GM21723 (cell line): ENCODE data around the gene CARS2.
"Not testable (repeated sequence)": the region's sequence is repeated elsewhere in the genome, so short reads cannot be mapped to it uniquely, and the experiment has no call there.

Experiments
- ATAC-seq: cut with Tn5 transposase; IDR thresholded peaks from one replicate; pipeline ENCODE4 v1.9.1; 2021; ENCODE audit warnings: mild to moderate bottlenecking, moderate library complexity; ENCODE audit not compliant: unreplicated experiment

The CARS2 gene

DNA sequence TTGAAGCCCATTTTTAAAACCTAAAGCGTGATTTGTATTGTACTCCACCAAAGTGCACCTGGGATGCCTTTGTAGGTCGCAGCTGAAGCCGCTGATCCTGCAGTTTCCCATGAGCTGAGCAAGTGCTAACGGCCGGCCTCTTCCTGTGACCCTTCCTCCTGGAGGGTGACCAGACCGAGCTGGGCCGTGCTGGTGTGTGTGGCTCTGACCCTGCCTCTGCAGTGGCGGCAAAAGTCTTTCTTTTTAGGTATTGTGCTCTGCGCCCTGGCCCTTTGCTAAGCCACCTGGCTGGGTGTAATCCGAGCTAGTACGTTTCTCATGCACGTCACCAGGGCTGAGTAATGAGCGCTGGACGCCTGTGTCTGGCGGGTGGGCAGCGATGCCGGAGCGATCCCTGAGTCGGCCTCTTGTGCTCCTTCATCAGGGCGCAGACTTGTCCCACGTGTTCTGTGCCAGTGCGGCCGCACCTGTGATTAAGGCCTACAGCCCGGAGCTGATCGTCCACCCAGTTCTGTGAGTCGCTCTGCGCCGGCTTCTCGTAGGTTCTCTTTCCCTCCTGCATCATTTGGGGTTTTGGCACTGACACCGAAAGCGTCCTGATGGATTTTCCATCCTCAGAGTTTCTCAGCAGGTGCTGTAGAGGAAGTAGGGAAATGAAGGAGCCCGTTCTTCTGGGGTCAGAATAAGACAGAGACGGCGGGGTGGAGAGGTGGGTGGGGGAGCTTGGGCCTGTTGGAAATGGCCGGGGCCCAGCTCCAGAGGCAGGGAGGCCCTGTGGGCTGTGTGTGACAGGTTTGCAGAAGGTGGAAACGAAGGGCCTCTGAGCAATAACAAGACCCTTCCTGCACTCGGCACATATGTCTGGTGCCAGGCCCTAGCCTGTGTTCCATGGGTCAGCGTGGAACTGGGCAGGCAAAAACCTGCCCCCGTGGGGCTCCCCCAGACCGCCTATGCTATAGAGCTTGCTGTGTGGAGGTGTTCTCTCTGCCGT, 80.9 kb downstream of the CARS2 start:
- ATAC-seq: no peak

DNA sequence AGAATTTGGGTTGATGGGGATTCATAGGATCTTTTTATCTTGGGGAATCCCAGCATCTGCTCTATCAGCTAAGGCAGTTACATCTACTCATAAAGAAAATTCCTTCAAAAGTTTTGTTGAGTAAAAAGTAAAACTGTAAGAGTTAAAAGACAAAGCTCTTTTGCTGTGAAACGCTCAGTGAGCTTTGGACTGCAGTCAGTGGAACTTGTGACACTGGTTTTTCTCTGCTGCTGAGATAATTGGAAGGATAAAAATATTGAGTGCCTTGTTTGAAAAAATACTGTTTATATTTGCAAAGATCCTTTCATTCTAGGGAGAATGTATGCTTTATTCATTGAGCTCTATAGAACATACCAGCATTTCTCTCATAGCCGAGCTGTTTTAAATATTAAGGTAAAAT, 85.3 kb downstream of the CARS2 start:
- no peak for ATAC-seq

DNA sequence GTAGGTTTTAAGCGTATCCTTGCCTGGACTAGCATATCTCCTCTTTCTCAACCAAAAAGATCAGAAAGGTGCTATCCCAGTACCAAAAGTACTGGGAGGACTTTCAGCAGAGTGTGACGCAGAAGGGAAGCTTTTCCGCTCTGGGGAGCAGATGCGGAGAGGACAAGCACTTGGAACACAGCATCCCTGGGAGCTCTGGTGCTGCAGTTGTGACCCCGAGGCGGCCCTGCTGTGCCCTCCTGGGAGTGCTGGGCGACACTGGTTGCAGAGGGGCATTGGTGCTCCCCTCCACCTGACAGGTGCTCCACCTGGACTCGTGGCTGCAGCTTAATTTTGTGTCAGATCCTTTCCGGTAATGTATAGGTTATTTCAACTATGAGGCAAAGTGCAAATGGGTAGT, 87.1 kb downstream of the CARS2 start:
- ATAC-seq: no peak

DNA sequence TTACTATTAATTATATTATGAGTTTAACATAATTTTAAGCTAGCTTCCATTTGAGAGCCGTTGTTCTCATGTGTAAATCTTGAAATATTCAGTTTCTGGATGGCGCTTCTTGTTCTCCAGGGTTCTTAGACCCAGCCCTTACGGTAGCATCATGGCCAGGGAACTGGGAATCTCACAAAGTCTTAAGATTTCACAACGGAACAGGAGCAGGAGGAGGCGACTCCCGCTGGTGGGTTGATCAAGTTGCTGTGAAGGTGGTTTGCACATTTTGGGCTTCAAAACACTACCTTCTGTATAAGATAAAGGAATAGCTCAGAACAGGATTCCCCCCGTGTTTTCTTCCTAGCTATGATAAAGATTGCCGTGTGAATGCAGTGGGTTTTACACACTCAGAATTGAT, 87.7 kb downstream of the CARS2 start:
- ATAC-seq: no peak

DNA sequence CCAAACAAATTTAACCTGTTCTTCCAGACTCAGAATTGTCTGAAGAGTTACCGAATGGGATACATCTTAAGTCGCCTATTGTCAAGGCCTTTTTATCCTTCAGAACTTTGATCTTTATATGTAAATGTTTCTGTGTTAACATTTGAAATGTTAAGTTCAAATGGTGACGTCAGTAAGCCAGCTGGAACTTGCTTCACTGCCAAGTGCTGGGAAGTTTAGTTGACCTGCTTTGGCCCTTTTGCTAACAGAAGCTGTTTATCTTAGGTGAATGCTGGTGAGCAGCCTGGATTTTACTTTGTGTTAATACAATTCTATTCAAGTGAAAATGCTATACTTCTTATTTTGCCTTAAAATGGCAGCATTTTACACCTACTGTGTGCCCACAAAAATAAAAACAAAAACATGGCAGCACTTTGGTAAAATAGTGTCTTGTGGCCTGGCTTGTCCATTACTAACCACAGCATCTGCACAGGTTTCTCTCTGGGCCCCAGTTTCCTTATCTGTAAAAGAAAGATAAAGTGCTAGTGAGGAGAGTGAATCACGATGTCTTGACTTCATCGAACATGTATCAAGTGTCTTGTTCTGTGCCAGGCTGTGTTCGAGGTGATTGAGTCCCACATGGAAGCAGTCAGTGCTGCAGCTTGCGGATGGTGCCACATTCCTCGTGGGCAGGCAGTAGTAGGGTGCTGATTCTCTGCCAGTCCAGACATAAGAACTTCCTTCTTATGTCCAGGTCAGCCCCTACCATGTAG, 88.4 kb downstream of the CARS2 start:
- no peak for ATAC-seq

DNA sequence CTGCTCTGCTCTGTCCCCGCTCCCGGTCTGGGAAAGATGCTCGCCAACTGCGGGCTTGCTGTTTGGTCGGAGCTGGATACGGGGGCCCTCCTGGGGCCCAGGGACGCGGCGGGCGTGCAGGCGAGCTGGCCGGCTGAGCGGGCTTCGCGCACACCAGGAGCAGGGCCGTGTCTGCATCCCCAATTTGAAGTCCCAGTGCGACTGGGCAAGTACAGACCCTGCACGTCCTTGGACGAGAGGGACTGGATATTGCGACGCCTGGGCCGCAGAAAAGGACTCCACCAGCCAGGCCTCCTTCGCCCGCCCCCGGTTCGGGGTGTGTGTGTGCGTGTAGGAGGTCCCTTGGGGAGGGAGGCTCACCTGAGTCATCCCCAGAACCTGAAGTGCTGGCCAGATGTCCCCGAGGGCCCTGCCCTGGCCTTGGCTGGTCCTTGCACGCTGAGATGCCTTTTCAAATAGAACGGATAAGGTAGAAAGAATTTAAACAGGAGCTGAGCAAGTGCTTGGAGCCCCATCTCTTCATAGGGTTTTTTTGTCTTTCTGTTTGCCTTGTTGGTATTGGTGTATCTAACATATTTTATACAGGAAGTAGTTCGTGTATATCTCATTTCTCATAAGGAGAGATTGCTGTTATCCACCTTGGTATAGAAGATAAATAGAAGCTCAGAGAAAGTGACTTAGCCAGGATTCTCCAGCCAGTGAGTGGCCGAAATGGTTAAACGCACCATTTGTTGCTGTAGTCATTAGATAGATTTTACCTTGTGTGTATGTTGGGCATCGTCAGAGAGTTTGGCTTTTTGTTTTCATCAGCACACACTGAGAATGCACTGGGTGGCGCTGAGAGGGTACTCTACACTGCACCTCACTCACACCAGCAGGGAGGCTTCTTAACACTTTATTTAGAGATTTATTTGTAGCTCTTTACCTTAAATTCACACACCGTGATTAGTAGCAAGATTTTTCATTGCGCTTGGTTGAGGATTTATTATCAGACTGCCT, 89.5 kb downstream of the CARS2 start:
- peak; percentile 59 for ATAC-seq

DNA sequence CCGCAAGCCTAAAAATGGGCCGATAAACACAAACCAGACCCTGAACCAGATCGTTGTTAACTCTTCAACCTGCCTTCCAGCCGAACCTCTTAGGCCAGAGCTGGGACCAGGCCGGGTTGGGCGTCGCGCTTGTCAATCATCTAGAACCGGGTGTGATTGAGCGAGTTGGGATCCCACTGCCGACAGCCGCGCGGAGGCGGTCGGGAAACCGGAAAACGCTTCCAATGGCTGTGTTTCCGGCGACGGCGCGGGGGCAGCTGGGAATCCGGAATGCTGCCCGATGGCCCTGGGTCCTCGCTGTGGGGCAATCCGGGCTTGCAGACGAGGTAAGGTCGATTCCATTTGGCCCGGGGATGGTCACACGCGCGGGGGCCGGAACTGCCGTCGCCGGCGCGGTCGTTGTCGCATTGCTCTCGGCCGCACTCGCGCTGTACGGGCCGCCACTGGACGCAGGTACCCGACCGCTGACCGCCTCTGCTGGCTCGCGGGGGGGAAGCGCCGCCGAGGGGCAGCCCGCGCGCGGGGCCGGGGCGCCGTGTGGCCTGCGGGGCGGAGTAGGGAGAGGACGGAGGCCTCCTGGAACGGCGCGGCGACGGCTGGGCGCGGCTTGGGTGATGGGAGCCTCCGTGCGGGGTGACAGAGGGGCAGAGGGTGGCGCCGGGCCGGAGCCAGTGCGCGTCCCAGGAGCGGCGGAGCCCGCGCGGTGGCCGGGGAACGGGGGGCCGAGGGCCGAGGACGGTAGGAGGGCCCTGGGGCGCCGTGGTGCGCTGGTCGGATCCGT, 90.4 kb downstream of the CARS2 start, which contains the start of gene NAXD:
Gene NAXD, plus strand, starts transcription at position 224 of the 781 bp plus-strand sequence. Its CDS starts 57 bp downstream, at position 281.
- ATAC-seq: peak; percentile 68

DNA sequence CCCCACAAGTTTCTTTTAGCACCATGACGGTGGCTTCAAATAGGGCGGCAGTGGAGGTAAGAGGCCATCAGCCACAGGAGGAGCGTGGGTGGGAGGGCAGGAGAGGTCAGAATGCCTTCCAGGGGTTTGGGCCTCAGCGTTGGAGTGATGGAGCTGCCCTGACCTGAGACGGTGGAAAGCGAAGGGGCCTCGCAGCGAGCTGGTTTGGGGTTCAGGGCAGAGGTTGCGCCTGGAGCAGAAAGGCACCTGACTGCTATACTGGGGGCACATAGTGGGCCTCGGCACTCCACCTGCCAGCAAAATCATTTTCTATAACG, 91.0 kb downstream of the CARS2 start:
- no peak for ATAC-seq

DNA sequence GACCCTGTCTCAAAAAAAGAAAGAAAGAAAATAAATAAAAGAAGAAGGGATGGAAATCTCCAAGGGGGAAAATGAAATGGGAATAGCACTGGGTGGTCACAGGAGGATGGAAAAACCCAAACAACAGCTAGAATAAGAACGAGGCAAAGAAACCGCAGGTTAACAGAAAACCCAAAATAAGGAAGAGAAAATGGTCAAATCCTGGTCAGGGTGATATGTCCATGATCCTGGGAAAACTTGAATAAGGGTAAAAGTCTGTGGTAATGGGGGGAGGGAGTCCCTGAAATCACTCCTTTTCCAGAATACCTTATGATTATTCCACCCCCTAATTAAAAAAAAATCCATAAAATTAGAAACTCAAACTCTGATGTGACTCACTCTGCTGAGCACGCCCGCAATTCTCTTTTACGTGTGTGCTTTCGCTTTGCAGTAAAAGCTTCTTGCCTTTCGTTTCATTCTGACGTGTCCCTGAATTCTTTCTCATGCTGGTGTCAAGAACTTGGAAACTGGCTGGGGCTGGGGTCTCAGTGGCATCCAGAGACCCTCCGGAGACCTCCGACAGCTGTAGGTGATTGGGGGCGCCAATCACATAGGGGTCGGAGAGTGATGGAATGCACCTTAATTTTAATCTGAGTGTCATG, 94.8 kb downstream of the CARS2 start:
- ATAC-seq: peak; percentile 57

DNA sequence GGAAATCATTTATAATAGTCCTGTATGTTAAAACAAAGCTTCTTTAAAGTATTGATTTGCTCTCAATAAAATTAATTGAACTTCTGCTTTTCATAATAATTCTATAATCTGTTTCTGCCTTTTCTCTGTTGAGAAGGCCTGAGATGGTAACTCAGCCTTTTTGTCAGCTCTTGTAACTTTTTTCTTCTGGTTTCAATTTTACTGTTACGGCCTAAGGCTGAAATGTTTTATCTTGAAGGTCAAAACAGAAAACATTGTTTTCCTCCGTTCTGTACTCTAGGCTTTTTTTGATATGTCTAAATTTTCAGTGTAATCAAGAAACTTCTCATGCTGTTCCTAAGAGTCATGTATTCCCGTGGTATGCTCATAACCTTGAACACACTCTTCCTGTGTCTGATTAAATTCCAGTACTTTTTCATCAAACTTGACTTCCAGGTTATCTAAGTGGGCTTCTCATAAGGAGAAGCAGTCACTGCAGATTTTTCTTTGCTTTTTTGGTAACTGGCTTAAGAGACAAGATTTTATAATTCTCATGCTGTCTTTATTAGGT, 98.2 kb downstream of the CARS2 start:
- no peak for ATAC-seq

DNA sequence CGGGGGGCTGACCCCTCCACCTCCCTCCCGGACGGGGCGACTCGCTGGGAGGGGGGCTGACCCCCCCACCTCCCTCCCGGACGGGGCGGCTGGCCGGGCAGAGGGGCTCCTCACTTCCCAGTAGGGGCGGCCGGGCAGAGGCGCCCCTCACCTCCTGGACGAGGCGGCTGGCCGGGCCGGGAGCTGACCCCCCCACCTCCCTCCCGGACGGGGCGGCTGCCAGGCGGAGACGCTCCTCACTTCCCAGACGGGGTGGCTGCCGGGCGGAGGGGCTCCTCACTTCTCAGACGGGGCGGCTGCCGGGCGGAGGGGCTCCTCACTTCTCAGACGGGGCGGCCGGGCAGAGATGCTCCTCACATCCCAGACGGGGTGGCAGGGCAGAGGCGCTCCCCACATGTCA, 99.6 kb downstream of the CARS2 start:
- ATAC-seq: not testable (repeated sequence)

DNA sequence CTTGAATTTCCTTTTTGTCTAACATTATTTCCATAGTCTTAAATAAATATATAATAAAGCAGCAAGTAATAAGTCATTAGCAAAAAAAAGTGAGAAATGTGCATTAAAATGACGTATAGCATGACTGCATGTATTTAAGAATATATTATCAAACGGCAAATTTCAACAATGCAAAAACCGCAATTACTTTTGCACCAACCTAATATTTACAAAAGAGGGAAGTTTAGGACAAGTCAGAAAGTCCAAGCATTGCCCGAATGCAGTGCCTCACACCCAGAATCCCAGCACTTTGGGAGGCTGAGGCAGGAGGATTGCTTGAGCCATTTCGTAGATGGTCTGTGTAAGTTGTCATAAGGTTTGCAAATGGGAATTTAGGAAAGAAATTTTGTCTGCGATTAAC, 100.8 kb downstream of the CARS2 start:
- no peak for ATAC-seq

DNA sequence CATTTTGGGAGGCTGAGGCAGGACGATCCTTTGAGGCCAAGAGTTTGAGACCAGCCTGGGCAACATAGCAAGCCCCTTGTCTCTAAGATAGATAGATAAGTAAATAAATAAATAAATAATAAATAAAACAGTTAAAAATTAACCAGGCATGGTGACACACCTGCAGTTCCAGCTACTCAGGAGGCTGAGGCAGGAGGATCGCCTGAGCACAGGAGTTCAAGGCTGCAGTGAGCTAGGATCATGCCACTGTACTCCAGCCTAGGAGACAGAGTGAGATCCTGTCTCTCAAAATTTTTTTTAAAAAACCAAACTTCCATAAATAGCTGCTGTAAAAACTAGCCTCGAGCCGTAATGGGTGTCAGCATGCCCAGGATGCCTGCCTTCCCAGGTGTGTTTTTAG, 104.9 kb downstream of the CARS2 start:
- no peak for ATAC-seq

DNA sequence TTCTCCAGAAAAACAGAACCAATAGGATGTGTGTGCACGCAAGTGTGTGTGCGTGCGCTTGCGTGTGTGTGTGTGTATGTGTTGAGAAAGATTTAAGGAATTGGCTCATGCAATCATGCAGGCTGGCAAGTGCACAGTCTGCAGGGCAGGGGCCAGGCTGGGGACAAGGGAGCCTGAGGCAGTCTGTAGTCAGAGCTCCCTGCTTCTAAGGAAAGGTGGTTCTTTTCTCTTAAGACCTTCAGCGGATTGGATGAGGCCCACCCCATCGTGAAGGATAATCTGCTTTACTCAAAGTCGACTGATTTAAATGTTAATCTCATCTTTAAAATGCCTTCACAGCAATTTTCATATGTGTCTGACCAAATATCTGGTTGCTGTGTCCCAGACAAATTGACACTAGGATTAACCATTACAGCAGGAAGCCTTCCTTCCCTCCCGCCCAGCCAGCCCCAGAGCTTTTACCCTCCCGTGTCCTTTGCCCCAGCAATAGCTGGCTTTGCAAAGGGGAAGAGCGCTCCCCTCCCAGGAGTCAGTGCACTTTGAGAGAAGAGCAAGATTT, 105.6 kb downstream of the CARS2 start:
- ATAC-seq: no peak

DNA sequence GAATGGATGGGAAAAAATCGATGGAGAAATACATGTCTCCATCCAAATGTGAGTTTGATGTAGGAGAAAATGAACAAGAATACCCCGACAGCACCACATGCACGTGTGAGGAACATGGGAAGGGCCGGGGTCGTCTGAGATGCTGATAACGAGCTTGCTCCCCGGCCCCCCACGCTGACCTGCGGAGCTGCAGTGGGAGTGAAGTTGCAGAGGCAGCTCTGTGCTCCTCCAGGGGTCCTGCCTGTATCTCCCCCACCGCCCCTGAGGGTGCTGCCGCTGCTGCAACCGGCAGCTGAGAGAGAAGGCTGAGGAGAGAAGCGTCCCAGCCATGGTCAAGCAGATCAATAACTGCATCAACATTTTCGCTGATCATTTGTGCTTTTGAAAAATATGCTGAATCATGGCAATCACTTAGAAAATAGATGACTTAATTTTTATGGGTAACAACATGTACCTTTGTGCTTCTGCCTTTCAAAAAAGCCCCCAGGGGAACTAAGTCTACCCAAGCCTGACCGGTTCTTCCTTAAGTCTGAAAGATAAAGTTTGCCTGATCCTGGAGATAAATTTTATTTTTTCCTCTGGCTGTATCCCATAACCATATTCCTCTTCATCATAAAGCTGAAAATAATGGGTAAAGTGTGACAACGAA, 108.8 kb downstream of the CARS2 start:
- no peak for ATAC-seq

DNA sequence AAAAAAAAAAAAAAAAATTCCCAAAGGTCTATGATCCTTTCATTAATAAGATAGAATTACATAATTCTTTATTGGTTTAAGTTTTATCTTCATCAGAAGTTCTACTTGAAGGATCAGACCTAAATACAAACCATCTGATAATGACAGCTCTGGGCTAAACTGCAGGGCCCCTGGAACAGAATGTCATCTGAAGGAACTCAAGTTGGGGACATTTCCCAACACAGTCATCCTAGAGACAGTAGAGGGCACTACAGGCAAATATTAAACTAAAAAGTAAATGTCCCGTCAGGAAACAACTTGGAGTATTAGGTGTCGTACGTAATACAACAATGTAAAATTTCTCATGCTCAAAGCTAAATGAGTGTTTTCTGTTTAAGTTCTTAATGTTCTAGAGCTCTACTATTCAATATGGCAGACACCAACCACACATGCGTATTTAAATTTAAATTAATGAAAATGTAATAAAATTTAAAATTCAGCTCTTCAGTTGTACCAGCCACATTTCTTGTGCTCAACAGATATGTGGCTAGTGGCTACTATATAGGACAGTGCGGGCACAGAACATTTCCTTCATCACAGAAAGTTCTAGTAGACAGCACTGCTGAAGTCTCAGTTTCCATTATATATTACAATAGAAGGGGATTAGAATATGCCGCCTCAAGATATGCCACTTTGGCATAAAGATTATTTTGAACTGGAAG, 112.3 kb downstream of the CARS2 start:
- ATAC-seq: peak; percentile 89

DNA sequence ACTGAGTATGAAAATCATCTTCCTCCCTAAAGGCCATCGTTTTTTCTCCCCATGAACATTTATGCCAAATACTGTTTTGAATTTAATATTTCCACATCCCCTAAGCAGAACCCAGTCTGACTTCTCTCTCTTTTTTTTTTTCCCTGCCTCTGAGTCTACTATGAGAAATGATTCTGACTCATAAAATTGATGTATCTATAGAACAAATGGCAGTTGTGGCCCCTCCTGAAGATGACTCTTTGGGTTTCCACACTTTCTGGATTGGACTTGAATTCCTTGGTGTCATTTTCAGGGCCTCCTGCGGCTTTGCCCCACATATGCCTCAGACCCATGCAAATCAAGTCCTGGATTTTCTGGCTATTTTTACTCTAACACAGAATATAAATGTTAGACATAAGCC, 113.3 kb downstream of the CARS2 start:
- no peak for ATAC-seq
